GM04503 (cell line): Measurements from ENCODE around the gene MAD1L1.

Experiments
- DNase-seq: peaks from one replicate; pipeline ENCODE4 v3.0.0-alpha.2; 2012; ENCODE audit warnings: low read depth

Gene MAD1L1

GRCh38 chr7:2029211-2029905 lies 203.4 kb downstream of the MAD1L1 start:
- no peak for DNase-seq

DNA sequence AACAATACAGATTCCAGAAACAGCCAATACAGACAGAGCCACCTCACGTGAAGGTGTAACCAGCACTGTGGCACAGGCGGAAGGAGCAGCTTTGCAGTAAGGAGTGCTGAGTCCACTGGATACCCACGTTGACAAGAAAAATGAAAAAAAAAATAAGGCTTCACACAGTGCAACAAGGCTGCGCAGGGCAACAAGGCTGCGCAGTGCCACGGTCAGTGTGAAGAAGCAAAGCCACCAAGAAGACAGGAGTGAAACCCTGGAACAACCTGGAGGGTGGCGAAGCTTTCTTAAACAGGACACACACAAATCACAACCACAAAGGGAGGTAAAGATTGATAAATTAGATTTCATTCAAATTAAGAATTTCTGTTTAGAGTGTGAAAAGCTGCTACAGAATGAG lies 204.0 kb downstream of the MAD1L1 start:
- DNase-seq = no peak

GRCh38 chr7:2025188-2025587 lies 207.6 kb downstream of the MAD1L1 start:
- no peak for DNase-seq

DNA sequence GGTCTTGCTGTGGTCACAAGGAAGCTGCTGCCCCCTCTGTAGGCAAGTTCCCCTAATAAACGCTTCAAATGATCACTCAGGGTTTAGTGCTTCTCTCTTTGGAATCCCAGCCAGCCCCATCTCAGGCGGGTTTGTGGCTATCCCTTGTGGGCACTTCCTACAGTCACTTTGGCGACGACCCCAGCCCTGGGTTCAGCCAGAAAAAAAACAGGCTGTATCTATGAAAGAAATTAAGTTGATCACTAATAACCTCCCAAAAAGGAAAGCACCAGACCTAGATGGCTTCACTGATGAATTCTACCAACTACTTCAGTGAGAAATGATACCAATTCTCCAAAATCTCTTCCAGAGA lies 208.2 kb downstream of the MAD1L1 start:
- no peak for DNase-seq

DNA sequence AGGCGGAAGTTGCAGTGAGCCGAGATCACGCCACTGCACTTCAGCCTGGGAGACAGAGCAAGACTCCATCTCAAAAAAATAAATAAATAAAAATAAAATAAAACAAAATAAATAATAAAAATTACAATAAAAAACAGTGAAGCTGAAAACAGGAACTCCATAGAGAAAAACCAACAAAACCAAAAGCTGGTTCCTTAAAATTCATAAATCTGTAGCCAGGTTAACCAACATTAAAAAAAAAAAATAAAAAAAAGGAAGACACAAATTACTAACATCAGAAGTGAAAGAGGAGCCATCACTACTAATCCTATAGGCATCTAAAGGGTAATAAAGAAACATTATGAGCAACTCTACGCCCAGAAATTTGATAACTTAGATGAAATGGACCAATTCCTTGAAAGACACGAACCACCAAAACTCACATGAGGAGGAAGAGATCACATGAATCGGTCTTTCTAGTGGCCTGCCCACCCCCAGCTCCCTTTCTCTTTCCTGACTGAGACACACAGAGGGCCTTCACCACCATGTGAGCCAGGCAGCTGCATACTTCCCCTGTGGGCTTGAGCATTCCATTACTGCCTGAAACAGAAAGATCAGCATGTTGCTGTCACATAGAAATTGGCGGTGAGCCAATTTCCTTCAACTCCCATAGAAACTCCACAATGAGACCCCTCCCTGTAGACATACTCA lies 208.7 kb downstream of the MAD1L1 start:
- DNase-seq = no peak

DNA sequence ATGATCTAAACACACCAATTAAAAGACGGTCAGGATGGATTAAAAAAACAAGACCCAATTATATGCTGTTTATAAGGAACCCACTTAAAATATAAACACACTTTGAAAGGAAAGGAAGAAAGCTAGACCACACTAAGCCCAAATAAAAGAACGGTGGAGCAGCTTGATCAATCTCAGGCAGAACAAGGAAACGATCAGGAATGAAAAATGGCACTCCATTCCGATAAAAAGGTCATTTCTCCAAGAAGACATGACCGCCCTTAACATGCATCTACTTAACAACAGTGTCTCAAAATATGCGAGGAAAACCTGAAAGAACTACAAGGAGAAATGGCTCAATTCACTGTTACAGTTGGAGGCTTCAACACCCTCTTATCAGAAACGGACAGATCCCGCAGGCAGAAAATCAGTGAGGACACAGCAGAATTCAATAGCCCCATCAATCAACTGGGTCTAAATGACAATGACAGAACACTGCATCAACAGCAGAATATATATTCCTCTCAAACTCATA lies 210.0 kb downstream of the MAD1L1 start:
- no peak for DNase-seq

DNA sequence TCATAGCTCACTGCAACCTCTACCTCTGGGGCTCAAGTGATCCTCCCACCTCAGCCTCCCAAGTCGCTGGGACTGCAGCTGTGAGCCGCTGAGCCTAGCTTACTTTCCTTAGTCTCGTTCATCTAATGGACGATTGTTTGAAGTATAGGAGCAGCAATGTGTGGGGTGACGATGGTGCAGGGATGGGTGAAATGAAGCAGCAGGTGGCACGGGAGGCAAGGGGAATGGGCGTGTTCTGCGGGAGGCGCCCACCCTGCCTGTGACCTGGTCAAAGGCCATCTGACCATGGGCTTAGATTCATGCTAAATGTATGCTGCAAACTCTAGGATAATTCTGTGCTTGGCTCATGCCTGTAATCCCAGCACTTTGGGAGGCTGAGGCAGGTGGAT lies 210.7 kb downstream of the MAD1L1 start:
- no peak for DNase-seq

DNA sequence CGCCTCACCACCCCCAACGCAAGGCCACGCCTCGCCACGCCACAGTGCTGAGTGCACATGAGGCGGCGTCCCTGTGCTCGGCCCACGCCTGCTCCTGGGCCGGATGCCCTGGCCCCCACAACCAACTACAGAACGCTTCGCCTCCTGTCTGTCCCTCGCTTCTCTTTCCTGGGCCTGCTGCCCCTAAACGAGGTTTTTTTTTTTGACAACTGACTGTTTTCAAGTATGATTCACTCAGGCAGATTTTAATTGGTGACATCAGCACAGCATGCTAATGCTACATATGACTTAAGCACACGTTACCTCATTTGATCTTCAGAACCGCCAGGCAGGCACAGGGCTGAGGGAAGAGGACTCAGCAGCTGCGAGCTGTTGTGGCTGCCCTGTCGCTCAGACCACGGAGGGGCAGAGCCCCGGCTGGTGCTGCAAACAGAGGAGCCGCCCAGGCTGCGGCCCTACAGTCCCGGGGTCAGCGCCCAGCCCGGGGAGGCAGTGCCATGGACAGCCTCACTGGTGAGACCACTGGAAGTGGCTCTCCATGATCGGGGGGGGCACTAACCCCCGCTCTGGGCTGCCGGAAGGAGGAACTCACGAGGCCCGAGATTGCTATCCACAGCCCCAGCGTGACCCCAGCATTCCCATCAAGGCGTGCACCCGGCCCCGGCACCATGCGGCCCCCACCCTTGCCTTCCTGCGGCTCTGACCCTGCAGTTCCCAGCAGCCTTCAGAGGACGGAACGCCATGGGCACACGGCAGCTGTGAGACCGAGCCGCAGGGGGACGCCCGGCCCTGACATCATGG lies 212.8 kb downstream of the MAD1L1 start:
- DNase-seq = peak; percentile 82

DNA sequence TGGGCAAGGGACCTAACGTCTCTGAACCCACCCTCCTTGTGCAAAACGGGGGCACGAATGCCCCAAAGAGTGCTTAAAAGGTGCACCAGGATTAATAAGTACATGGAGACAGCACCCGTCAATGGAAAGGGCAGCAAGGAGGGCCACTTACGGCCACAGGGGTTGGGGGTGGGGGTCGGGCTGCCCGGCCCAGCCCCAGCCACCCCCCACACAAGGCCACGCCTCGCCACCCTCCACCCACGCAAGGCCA lies 213.4 kb downstream of the MAD1L1 start:
- DNase-seq = no peak

- peak; percentile 55 for DNase-seq
These were observed 213.9 kb downstream of the MAD1L1 start for GRCh38 chr7:2018569-2019460.

- no peak for DNase-seq
These were observed 214.7 kb downstream of the MAD1L1 start for GRCh38 chr7:2017914-2018568.

- DNase-seq = no peak
These were observed 215.3 kb downstream of the MAD1L1 start for GRCh38 chr7:2017481-2017891.

DNA sequence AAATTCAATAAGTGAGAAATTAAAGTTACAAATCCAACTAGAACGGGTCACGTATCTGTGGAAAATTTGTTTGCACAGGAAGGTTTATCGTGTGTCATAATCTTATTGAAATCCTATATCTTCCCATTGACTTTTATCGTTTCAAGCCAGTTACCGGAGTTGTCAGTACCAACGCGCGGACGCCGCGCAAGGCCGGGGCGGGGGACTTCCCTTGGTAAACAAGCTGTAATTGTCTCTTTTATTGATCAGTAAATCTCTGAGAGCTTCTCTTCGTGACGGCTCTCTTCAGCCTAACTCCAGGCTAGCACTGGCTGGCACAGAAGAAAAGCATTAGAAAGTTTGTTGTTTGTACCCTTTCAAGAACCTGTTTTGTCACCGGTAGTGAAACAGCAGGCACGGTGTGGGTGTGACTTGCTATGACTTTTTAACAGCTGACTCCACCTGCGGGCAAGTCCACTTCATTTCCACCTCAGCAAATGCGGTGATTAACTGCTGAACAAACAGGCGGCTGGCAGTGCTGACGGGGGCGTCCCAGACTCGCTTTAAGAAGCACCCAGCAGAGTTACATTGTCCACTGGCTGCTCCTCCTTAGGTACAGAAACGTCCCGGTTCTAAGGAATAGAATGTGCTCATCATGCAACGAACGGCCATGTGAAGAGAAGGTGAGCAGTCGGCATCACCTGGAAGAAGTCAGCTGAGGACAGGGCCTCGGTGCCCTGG lies 215.8 kb downstream of the MAD1L1 start:
- DNase-seq = no peak

GRCh38 chr7:2016021-2016631 lies 216.6 kb downstream of the MAD1L1 start:
- DNase-seq = no peak

GRCh38 chr7:2015251-2015871 lies 217.4 kb downstream of the MAD1L1 start:
- DNase-seq = no peak

DNA sequence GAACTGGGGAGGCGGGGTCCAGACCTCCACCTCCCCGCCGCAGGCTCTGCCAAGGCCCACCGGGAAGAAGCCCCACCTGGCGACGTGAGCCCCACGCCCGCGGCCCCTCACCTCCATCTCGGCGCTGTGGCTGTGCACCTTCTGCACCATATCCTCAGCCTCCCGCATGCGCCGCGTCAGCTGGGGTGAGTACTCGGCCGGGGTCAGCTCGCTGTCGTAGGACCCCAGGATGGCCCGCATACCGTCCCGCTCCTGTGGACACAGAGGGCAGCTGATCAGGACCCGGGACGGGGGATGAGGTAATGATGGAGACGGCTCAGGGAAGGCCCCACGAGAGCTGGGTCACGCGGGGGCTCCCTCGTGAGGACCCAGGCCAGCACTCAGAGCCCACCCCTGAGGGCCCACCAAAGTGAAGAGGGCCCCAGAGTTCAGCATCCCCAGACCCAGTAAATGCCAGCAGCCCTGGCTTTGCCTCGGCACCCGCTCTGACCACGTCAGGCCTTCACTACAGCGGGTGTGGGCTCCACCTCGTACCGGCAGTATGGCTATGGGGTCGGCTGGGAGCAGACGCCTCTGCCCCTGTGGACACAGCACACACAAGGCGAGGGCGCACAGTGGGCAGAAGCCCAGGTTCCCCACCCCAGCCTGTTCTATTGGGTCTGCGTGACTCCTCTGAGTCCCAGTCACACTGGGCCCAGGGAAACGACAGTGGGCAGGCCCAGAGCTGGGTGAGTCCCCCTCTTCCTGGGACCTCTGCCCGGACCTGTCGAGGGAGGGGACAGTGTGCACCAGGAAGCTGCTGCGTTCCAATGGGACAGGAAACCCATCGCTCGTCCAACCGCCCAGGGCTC lies 218.1 kb downstream of the MAD1L1 start:
- DNase-seq = no peak

DNA sequence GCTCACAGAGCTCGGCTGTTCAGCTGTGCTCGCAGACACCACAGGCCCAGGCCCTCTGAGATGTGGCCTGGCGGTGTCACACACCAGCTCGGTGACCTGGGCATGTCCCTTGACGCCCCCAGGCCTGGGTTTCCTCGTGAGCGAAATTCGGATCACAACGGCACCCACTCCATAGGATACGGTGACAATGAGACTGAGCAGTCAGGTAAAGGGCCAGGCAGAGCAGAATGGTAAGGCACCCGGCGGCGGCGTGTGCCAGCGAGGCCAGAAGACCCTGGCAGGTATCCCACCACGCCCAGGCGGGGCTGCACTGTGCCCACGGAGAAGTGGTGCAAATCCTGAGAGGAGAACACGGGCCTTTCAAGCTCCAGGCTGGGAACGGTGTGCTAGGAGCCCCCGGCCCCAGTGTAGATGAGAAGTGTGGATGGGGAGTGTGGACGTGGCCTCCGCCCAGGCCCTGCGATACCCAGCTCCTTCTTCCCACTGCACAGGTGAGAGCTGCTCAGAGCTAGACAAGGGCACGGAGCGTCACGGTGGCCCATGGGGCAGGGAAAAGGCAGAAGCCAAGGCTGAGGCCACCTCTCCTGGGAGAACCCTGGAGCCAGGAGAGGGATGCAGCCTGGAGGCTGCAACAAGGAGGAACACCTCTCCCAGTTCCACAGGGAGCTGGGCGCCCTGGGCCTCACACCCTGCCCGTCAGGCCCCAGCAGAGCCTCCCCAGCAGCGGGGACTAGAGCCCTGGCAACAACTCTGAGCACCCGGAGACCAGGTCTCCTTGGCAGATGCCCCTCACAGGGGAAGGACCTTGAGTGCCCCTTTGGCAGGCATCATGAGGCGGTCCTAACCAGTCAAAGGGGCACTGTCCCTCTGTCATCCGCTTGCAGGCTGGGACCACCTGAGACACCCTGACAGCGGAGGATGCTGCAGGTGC lies 219.1 kb downstream of the MAD1L1 start:
- DNase-seq = no peak

DNA sequence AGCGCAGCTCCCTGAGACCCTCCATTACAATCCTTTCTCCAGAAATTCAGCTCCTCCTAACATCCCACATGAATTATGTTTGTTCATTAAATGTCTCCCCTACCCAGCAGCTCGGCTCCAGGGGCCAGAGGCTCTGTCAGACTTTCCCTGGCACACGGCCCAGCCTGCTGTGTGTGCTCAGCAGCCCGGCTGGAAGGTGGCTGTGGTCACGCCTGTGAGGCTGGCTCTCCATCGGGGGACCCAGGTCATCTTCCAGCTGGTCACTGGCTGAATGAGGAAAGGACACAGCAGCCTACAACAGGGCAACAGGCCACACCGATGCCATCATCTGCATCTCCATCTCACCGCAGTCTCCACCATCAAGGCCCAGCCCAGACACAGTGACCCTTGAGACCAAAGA lies 219.8 kb downstream of the MAD1L1 start:
- DNase-seq = no peak
